Measurements from ENCODE around the gene SNF8. TPM values are rescaled to one million over a fixed set of nuclear protein-coding genes. Genes with fewer than 3 reads are reported as not detected.

SNF8 gene
- 136 and 137 TPM in 2 replicates for total RNA-seq

DNA sequence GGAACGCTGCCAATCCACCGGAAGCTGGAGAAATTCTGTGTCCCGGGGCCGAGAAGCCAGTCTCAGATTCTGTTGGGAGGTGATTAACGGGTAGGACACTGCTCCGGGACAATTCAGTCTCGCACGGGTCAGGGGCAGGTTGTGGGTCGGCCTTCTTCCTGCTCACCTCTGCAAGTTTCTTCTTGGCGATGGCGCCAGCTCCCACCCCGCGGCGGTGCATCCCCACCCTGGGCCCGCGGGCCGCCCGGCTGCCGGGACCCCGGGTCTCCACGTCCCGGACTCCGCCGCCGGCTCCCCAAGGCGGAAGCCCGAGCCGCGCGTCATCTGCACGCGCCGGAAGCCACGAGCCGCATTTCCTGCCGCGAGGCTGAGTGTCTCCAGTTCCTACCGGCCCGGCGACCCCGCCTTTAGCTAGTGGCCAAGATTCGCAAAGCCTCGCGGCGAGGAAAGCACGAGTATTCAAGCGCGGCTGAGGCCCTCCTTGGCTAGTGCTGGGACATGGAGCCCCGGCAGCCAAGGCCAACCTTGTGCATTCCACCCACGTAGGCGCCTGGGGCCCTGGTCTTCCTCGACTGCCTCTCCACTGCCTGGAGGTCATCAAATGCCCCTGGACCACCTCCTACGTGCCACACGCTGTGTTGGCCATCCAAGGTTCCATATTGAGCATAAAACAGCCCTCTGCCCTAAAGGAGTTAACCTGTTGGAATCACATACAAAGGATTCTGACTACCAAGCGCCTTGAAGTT, at the start of gene SNF8:
Gene SNF8 (minus strand): TSS at position 328 of the 746 bp plus-strand sequence. CDS start 108 bp downstream, at position 220.

DNA sequence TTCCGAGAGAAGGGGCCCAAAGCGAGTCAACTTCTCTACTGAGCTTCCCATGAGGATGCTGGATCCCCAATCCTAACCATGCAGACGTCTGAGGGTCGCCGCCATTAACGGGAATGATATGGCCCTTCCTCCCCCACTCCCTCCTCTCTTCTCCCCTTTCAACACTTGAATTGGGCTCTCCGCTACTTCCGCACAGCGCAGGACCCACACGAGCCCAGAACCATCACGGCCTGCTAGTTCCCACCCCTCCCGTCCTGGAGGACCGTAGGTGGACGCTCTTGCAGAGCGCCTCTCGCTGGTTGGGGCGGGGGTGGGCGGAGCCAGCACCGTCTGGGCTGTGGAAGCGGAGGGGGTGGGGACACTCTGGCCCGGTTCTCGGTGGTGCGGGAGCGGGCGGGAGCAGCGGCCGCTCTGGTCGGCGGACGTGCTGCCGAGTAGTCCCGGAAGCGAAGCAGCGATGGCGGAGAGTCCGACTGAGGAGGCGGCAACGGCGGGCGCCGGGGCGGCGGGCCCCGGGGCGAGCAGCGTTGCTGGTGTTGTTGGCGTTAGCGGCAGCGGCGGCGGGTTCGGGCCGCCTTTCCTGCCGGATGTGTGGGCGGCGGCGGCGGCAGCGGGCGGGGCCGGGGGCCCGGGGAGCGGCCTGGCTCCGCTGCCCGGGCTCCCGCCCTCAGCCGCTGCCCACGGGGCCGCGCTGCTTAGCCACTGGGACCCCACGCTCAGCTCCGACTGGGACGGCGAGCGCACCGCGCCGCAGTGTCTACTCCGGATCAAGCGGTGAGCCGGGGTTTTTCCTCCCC, 36.4 kb downstream of the SNF8 start, which contains the start of gene UBE2Z:
Gene UBE2Z (plus strand): TSS at position 361 of the 797 bp plus-strand sequence. CDS start 97 bp downstream, at position 458.

Other genes starting within 250 kb of the SNF8 start
- not detected in 2 replicates for gene PRAC1, start 222.3 kb downstream of the SNF8 start, total RNA-seq
- gene PRAC2, start 221.7 kb downstream of the SNF8 start, total RNA-seq = 0.46 TPM in 1 of 2 replicates, not detected in the other
- 0.28 and 0.74 TPM in 2 replicates for gene HOXB13, start 216.1 kb downstream of the SNF8 start, total RNA-seq
- gene TTLL6, start 127.6 kb downstream of the SNF8 start, total RNA-seq = 0.18 and 0.57 TPM in 2 replicates
- 46.4 and 48.2 TPM in 2 replicates for gene CALCOCO2, start 113.8 kb downstream of the SNF8 start, total RNA-seq
- 30.4 and 30.5 TPM in 2 replicates for gene ATP5MC1, start 52.1 kb downstream of the SNF8 start, total RNA-seq
- 46.1 and 55.7 TPM in 2 replicates for gene UBE2Z, start 36.4 kb downstream of the SNF8 start, total RNA-seq
- not detected in 2 replicates for gene GIP, start 23.8 kb upstream of the SNF8 start, total RNA-seq
- gene IGF2BP1, start 52.5 kb upstream of the SNF8 start, total RNA-seq = 0.14 and 1.1 TPM in 2 replicates
- gene B4GALNT2, start 187.9 kb upstream of the SNF8 start, total RNA-seq = 0.18 and 3.6 TPM in 2 replicates